Neural progenitor cell (in vitro differentiated cells): ENCODE data around the gene SP6. TPM values are rescaled to one million over a fixed set of nuclear protein-coding genes. Genes with fewer than 3 reads are reported as not detected.

Experiments
- DNase-seq: peaks from one replicate; pipeline ENCODE4 v3.0.0-alpha.2; 2016; ENCODE audit warnings: low spot score
- H2AFZ ChIP-seq: fragments of 200-600 bp; sonication (generic); replicated peaks from 2 replicates; pipeline ENCODE4 v1.6.1; 2016; ENCODE audit warnings: antibody characterized with exemption
- H3F3A ChIP-seq: fragments of 200-600 bp; sonication (generic); 2 replicates; pipeline ENCODE4 v1.6.1; 2016; ENCODE audit warnings: antibody characterized with exemption, low read depth
- H3K27ac ChIP-seq: fragments of 200-600 bp; sonication (generic); 2 replicates; pipeline ENCODE4 v1.5.1; 2016; ENCODE audit warnings: mild to moderate bottlenecking
- H3K27me3 ChIP-seq: fragments of 200-600 bp; sonication (generic); 2 replicates; pipeline ENCODE4 v1.6.1; 2016; ENCODE audit warnings: mild to moderate bottlenecking, moderate library complexity
- H3K36me3 ChIP-seq: fragments of 200-600 bp; sonication (generic); 2 replicates; pipeline ENCODE4 v1.5.1; 2016
- H3K4me1 ChIP-seq: fragments of 200-600 bp; sonication (generic); 2 replicates; pipeline ENCODE4 v1.6.1; 2016; ENCODE audit warnings: mixed run types
- H3K4me2 ChIP-seq: fragments of 200-600 bp; sonication (generic); 2 replicates; pipeline ENCODE4 v1.6.1; 2016
- H3K4me3 ChIP-seq: fragments of 200-600 bp; sonication (generic); 2 replicates; pipeline ENCODE4 v1.5.1; 2016
- H3K79me2 ChIP-seq: fragments of 200-600 bp; sonication (generic); 2 replicates; pipeline ENCODE4 v1.6.1; 2016; ENCODE audit warnings: low read depth
- H3K9ac ChIP-seq: fragments of 200-600 bp; sonication (generic); 2 replicates; pipeline ENCODE4 v1.6.1; 2016
- H3K9me3 ChIP-seq: fragments of 200-600 bp; sonication (generic); 2 replicates; pipeline ENCODE4 v1.5.1; 2016; ENCODE audit warnings: low read depth
- H4K20me1 ChIP-seq: fragments of 200-600 bp; sonication (generic); 2 replicates; pipeline ENCODE4 v1.6.1; 2016; ENCODE audit warnings: low read depth
- H3K27ac Mint-ChIP-seq: 3 replicates; pipeline ENCODE4 v1.8.0; 2021; ENCODE audit warnings: mixed read lengths
- H3K27me3 Mint-ChIP-seq: 2 replicates; pipeline ENCODE4 v1.8.0; 2022; ENCODE audit warnings: low read depth, mild to moderate bottlenecking, inconsistent platforms, moderate library complexity, mixed read lengths; ENCODE audit not compliant: insufficient read depth
- H3K36me3 Mint-ChIP-seq: 3 replicates; pipeline ENCODE4 v1.8.0; 2021; ENCODE audit warnings: mixed read lengths
- H3K4me1 Mint-ChIP-seq: 3 replicates; pipeline ENCODE4 v1.8.0; 2021; ENCODE audit warnings: mixed read lengths
- H3K4me3 Mint-ChIP-seq: 3 replicates; pipeline ENCODE4 v1.8.0; 2021; ENCODE audit warnings: mild to moderate bottlenecking, moderate library complexity, mixed read lengths
- H3K9me3 Mint-ChIP-seq: 3 replicates; pipeline ENCODE4 v1.8.0; 2020; ENCODE audit warnings: mixed read lengths
- CTCF ChIP-seq: fragments of 200-600 bp; sonication (generic); IDR thresholded peaks from 2 replicates; pipeline ENCODE4 v1.5.1; 2017; ENCODE audit warnings: antibody characterized with exemption, mild to moderate bottlenecking
- EZH2 ChIP-seq: fragments of 200-600 bp; sonication (generic); IDR thresholded peaks from 2 replicates; pipeline ENCODE4 v1.6.1; 2017; ENCODE audit warnings: antibody characterized with exemption, mild to moderate bottlenecking, moderate library complexity
- EZH2phosphoT487 ChIP-seq: fragments of 200-600 bp; sonication (generic); IDR thresholded peaks from 2 replicates; pipeline ENCODE4 v1.6.1; 2017; ENCODE audit warnings: antibody characterized with exemption
- total RNA-seq: library from RNA; depleted of rRNA; stranded (reverse); fragments of >200 nt; gene quantifications from 2 replicates; pipeline ENCODE4 v1.2.3, GENCODE V29; 2015; ENCODE audit warnings: low replicate concordance

Gene SP6
- total RNA-seq, 1 donor from 2014 or later, result 0.04 TPM

DNA sequence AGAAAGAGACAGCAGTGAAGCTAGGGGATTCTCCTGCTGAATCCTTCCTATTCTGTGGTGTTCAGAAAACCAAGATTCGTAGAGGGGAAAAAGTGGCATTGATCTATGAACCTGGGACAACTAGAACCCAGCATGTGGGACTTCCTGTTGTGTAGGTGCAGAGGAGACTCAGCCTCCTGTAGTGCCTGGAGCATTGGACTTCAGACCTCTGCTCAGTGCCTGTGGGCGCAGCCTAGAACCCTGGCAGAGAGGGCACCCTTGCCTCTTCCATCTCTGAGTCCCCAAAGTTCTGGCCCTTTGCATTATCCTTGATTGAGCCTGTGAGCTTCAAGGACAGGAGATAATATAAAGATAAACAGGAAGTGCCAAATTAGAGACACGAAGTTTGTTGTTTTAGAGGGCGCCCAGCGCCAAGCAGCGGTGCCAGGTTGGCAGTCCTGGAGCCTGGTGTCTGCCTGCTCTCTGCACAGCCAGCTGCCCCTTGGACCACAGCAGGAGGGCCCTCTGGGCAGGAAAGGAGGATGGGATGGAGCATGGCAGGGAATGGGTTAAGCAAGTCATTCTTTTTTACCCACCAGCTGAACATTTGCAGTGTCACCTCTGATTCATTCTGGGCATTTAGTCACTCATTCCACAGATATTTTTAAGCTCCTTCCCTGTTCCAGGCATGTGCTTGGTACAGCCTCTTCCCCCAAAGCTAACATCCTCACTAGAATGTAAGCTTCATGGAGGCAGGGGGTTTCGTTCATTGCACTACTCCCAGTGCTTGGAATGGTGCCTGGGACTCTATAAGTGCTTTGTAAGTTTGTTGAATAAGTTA lies 11.9 kb upstream of the SP6 start:
- DNase-seq, result no peak
- Histone ChIP-seq H2AFZ (no peak overlapping the region), H3K79me2 (no peaks in the 10 kb centered on the region), H3F3A (no peaks in the 10 kb centered on the region), H3K4me3 (no peak overlapping the region), H3K4me1 (peaks cover 5% of the 10 kb centered on the region), H3K4me2 (no peak overlapping the region), H4K20me1 (no peaks in the 10 kb centered on the region), H3K36me3 (no peaks in the 10 kb centered on the region), H3K27ac (no peak overlapping the region), H3K9ac (no peak overlapping the region), H3K27me3 (peaks cover 22% of the 10 kb centered on the region), H3K9me3 (no peaks in the 10 kb centered on the region)
- Mint-ChIP-seq H3K27ac (no peak overlapping the region), H3K9me3 (no peaks in the 10 kb centered on the region), H3K36me3 (no peaks in the 10 kb centered on the region), H3K4me3 (no peak overlapping the region), H3K4me1 (no peaks in the 10 kb centered on the region), H3K27me3 (peaks cover 29% of the 10 kb centered on the region)
- no peak for TF ChIP-seq CTCF
- no peak for TF ChIP-seq EZH2
- TF ChIP-seq EZH2phosphoT487, result no peak

DNA sequence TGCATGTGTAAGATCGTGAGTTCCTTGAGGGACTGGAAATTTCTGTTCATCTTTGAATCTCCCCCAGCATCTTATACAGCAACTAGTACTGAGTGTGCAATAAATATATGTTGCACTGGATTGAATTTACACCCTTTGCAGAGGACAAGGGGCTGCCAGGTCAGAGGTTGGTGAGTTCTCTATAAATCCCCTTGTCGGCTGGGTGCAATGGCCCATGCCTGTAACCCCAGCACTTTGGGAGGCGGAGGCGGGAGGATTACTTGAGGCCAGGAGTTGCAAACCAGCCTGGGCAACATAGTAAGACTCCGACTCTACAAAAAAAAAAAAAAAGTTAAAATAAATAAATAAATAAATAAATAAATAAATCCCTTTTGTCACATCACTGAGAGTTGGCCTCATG lies 9.4 kb upstream of the SP6 start:
- Histone ChIP-seq H2AFZ (no peak overlapping the region), H3F3A (no peaks in the 10 kb centered on the region), H3K9ac (no peak overlapping the region), H3K9me3 (no peaks in the 10 kb centered on the region), H3K27me3 (peaks cover 44% of the 10 kb centered on the region), H3K4me2 (no peak overlapping the region), H3K4me1 (peaks cover 5% of the 10 kb centered on the region), H3K36me3 (no peaks in the 10 kb centered on the region), H3K27ac (no peak overlapping the region), H3K79me2 (no peaks in the 10 kb centered on the region), H4K20me1 (no peaks in the 10 kb centered on the region), H3K4me3 (no peak overlapping the region)
- Mint-ChIP-seq H3K27me3 (peaks cover 27% of the 10 kb centered on the region), H3K4me1 (no peaks in the 10 kb centered on the region), H3K27ac (no peak overlapping the region), H3K9me3 (no peaks in the 10 kb centered on the region), H3K36me3 (no peaks in the 10 kb centered on the region), H3K4me3 (no peak overlapping the region)
- no peak for TF ChIP-seq EZH2
- no peak for TF ChIP-seq CTCF
- no peak for TF ChIP-seq EZH2phosphoT487
- no peak for DNase-seq

DNA sequence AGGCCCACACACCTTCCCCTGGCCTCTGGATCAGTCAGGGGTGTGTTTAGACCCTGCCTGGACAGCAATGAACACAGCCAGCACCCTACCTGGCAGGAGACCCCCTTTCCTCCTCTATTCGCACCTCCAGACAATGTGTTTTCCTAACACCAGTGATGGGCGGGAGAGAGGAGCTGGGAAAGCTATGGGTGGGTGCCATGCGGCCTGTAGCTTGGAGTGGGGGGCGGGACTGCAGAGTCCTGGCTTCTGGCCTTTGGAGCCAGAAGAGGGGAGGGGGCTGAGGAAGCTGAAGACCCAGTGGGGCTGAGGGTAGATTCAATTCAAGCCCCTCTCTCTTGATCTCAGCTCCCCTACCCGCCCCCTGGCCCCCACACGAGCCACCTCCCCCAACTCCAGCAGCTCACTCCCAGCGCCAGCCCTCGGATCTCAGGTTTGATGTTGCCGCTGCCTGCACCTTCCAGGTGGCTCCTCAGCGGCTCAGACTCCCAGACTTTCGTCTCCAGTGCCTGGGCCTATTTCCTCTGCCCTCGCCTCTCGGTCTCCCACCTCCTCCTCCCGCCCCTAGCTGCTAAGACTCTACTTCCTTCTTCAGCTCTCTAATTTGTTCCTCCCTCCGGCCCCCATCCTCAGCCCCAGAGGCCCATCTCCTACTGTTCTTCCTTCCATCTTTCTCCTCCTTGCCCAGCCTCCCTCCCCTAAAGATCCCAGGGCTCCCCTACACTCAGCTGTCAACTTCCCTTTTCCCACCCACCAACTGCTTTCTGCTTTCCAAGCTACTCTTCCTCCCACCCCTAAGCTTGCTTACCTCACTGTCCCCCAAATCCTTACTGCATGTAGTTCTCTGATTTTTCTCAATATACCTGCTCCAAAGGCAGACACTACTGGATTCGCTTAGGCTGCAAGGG lies 6.8 kb upstream of the SP6 start:
- peaks cover 7% of the 10 kb centered on the region for H4K20me1 ChIP-seq
- H3K9me3 ChIP-seq, result no peaks in the 10 kb centered on the region
- DNase-seq, result no peak
- H3K4me3 Mint-ChIP-seq, result no peak overlapping the region
- H3K27ac Mint-ChIP-seq, result no peak overlapping the region
- H3K4me1 Mint-ChIP-seq, result no peaks in the 10 kb centered on the region
- H3K27me3 Mint-ChIP-seq, result peaks cover 47% of the 10 kb centered on the region
- H3K4me3 ChIP-seq, result no peak overlapping the region
- no peaks in the 10 kb centered on the region for H3K36me3 Mint-ChIP-seq
- no peak overlapping the region for H3K4me2 ChIP-seq
- H3K4me1 ChIP-seq, result peaks cover 5% of the 10 kb centered on the region
- H3K27me3 ChIP-seq, result peaks cover 62% of the 10 kb centered on the region
- peak overlapping the region; percentile 3 for H2AFZ ChIP-seq
- no peaks in the 10 kb centered on the region for H3F3A ChIP-seq
- no peak overlapping the region for H3K27ac ChIP-seq
- H3K9ac ChIP-seq, result no peak overlapping the region
- no peaks in the 10 kb centered on the region for H3K79me2 ChIP-seq
- TF ChIP-seq CTCF (no peak), EZH2phosphoT487 (no peak), EZH2 (no peak)
- H3K36me3 ChIP-seq, result no peaks in the 10 kb centered on the region
- H3K9me3 Mint-ChIP-seq, result no peaks in the 10 kb centered on the region
